GM19467 (cell line): ENCODE results near the gene UBE3C.
A peak's percentile ranks its signal among the peaks of the same experiment; 100 is the strongest.
"Not testable (repeated sequence)": the region's sequence is repeated elsewhere in the genome, so short reads cannot be mapped to it uniquely, and the experiment has no call there.

ENCODE experiments used
- ATAC-seq: cut with Tn5 transposase; IDR thresholded peaks from one replicate; pipeline ENCODE4 v1.9.1; 2021; ENCODE audit warnings: mild to moderate bottlenecking, moderate library complexity; ENCODE audit not compliant: unreplicated experiment

UBE3C gene

GRCh38 chr7:157129907-157130460, 8.7 kb upstream of the UBE3C start:
- no peak for ATAC-seq

GRCh38 chr7:157130849-157131248, 7.9 kb upstream of the UBE3C start:
- not testable (repeated sequence) for ATAC-seq

GRCh38 chr7:157132796-157133195, 5.9 kb upstream of the UBE3C start:
- no peak for ATAC-seq

GRCh38 chr7:157133304-157133703, 5.4 kb upstream of the UBE3C start:
- no peak for ATAC-seq

- no peak for ATAC-seq
Measured at GRCh38 chr7:157136372-157136771, 2.4 kb upstream of the UBE3C start.

GRCh38 chr7:157138101-157138423, 664 bp upstream of the UBE3C start:
- no peak for ATAC-seq

- peak; percentile 48 for ATAC-seq
Measured at GRCh38 chr7:157139111-157139809, 534 bp downstream of the UBE3C start.

- no peak for ATAC-seq
Measured at GRCh38 chr7:157139810-157140510, 1.2 kb downstream of the UBE3C start.

- no peak for ATAC-seq
Measured at GRCh38 chr7:157140511-157140905, 1.8 kb downstream of the UBE3C start.

- no peak for ATAC-seq
Measured at GRCh38 chr7:157141525-157142060, 2.9 kb downstream of the UBE3C start.

GRCh38 chr7:157143788-157144187, 5.1 kb downstream of the UBE3C start:
- ATAC-seq, result no peak

GRCh38 chr7:157149317-157149716, 10.6 kb downstream of the UBE3C start:
- no peak for ATAC-seq

- ATAC-seq, result no peak
Measured at GRCh38 chr7:157150882-157151281, 12.2 kb downstream of the UBE3C start.

GRCh38 chr7:157151626-157152339, 13.1 kb downstream of the UBE3C start:
- no peak for ATAC-seq

GRCh38 chr7:157152391-157152937, 13.7 kb downstream of the UBE3C start:
- no peak for ATAC-seq

GRCh38 chr7:157153260-157153659, 14.5 kb downstream of the UBE3C start:
- ATAC-seq, result no peak

GRCh38 chr7:157155959-157156358, 17.2 kb downstream of the UBE3C start:
- ATAC-seq, result no peak

- no peak for ATAC-seq
Measured at GRCh38 chr7:157158400-157158799, 19.7 kb downstream of the UBE3C start.

GRCh38 chr7:157159537-157159936, 20.8 kb downstream of the UBE3C start:
- ATAC-seq, result not testable (repeated sequence)

- no peak for ATAC-seq
Measured at GRCh38 chr7:157160433-157160832, 21.7 kb downstream of the UBE3C start.

- no peak for ATAC-seq
Measured at GRCh38 chr7:157165987-157166386, 27.3 kb downstream of the UBE3C start.
